Stimulated activated naive B cell treated with anti-CD40 and anti-IgM and Interleukin-4, amounts not matched to agents 10 μg/mL and 1 μg/mL and 100 μg/mL, for 72 hours (primary cell): Measurements from ENCODE around the gene TPPP3.
A peak's percentile ranks its signal among the peaks of the same experiment; 100 is the strongest.
"Not testable (repeated sequence)": the region's sequence is repeated elsewhere in the genome, so short reads cannot be mapped to it uniquely, and the experiment has no call there.

Experiments
- ATAC-seq, 2 donors: fragments of 150-1000 bp; cut with Tn5 transposase; replicated peaks; 2 replicates each; pipeline ENCODE4 v1.10.0; 2021; ENCODE audit warnings: moderate library complexity in 1 of 2
- DNase-seq: peaks from one replicate; pipeline ENCODE4 v3.0.0; 2021
- H3K27ac Mint-ChIP-seq: one replicate; pipeline ENCODE4 v1.8.0; 2022; ENCODE audit warnings: mild to moderate bottlenecking, mixed read lengths
- H3K27me3 Mint-ChIP-seq, 2 donors: one replicate each; pipeline ENCODE4 v1.8.0; 2022; ENCODE audit warnings: mixed read lengths in 2 of 2
- H3K36me3 Mint-ChIP-seq, 2 donors: one replicate each; pipeline ENCODE4 v1.8.0; 2022; ENCODE audit warnings: mixed read lengths in 2 of 2, mild to moderate bottlenecking in 1 of 2
- H3K4me1 Mint-ChIP-seq, 2 donors: one replicate each; pipeline ENCODE4 v1.8.0; 2022; ENCODE audit warnings: mixed read lengths in 2 of 2, mild to moderate bottlenecking in 1 of 2
- H3K4me3 Mint-ChIP-seq, 2 donors: one replicate each; pipeline ENCODE4 v1.8.0; 2022; ENCODE audit warnings: mild to moderate bottlenecking in 2 of 2, mixed read lengths in 2 of 2, moderate library complexity in 1 of 2
- H3K9me3 Mint-ChIP-seq, 2 donors: one replicate each; pipeline ENCODE4 v1.8.0; 2022; ENCODE audit warnings: mixed read lengths in 2 of 2, mild to moderate bottlenecking in 1 of 2

The TPPP3 gene

GRCh38 chr16:67378642-67379041 lies 14.7 kb downstream of the TPPP3 start:
- H3K27ac Mint-ChIP-seq: no peak overlapping the region
- H3K36me3 Mint-ChIP-seq: no peaks in the 10 kb centered on the region
- peaks cover 0 to 15% of the 10 kb centered on the region in 2 donors for H3K27me3 Mint-ChIP-seq
- ATAC-seq: no peak
- no peak for DNase-seq
- H3K9me3 Mint-ChIP-seq: no peaks in the 10 kb centered on the region
- H3K4me1 Mint-ChIP-seq: no peaks in the 10 kb centered on the region
- H3K4me3 Mint-ChIP-seq: no peak overlapping the region

GRCh38 chr16:67376012-67376411 lies 17.3 kb downstream of the TPPP3 start:
- peaks cover 0 to 15% of the 10 kb centered on the region in 2 donors for H3K27me3 Mint-ChIP-seq
- not testable (repeated sequence) for H3K4me1 Mint-ChIP-seq, H3K36me3 Mint-ChIP-seq, ATAC-seq, DNase-seq, H3K4me3 Mint-ChIP-seq, H3K27ac Mint-ChIP-seq, H3K9me3 Mint-ChIP-seq

DNA sequence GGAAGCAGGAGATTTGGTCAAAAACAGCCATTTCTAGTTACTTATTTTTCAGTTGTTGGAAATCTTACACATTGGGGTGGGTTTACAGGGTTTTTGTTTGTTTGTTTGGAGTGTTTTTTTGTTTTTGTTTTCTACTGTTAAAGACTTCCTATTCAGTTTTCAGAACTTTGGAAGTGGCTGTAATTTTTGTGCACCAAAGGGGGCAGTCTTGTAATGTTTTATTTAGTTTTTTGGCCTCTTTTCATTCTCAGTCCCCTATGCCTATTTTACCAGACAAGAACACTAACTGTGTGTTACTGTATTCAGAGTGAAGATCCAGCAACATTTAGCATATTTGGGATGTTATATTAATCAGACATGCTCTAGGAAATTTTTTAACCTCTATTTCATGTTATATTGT lies 20.6 kb downstream of the TPPP3 start:
- no peak for DNase-seq
- H3K4me1 Mint-ChIP-seq: no peaks in the 10 kb centered on the region

DNA sequence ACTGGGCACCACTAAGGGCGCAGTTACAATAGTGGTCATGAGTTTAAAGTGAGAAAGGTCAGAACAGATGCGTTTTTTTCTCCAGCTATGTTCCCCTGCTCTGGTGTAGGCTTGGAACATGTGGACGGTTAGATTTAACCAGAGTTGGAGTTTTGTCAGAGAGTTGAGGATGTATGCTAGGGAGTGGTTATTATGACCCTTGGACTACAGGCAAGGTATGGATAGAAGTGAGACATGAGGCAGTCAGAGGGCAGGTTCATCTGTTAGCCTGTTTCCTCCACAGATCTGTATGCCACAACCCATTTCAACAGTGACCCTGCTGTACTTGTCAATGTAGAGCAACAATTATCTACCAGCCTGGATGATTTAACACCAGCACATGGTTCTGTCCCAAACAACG lies 22.6 kb downstream of the TPPP3 start:
- H3K27me3 Mint-ChIP-seq: no peaks in the 10 kb centered on the region
- no peak overlapping the region for H3K4me3 Mint-ChIP-seq
- peaks cover 0 to 2% of the 10 kb centered on the region in 2 donors for H3K4me1 Mint-ChIP-seq
- ATAC-seq: no peak
- no peak overlapping the region for H3K27ac Mint-ChIP-seq
- no peak for DNase-seq
- H3K9me3 Mint-ChIP-seq: no peaks in the 10 kb centered on the region
- H3K36me3 Mint-ChIP-seq: no peaks in the 10 kb centered on the region

More for the DNA sequence above, 20.6 kb downstream of the TPPP3 start:
- Mint-ChIP-seq H3K27ac (no peak overlapping the region), H3K36me3 (no peaks in the 10 kb centered on the region), H3K4me3 (no peak overlapping the region), H3K27me3 (peaks cover 0 to 12% of the 10 kb centered on the region in 2 donors), H3K9me3 (no peaks in the 10 kb centered on the region)
- ATAC-seq: no peak

- no peak overlapping the region for H3K27ac Mint-ChIP-seq
- peak; percentile 41 to 52 for ATAC-seq
- no peaks in the 10 kb centered on the region for H3K36me3 Mint-ChIP-seq
These were observed 28.6 kb downstream of the TPPP3 start for GRCh38 chr16:67364600-67365235.

DNA sequence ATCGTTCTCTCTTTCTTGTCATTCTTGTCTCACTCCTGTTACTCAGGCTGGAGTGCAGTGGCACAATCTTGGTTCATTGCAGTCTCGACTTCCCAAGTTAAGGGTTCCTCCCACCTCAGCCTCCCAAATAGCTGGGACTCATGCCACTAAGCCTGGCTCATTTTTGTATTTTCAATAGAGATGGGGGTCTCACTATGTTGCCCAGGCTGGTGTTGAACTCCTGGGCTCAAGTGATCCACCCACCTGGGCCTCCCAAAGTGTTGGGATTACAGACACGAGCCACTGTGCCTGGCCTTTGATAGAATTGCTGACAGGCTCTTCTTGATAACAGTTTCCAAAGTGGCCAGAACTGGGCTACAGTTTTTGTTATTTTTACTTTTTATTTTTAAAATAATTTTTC lies 32.3 kb downstream of the TPPP3 start:
- no peaks in the 10 kb centered on the region for H3K9me3 Mint-ChIP-seq
- H3K27me3 Mint-ChIP-seq: peaks cover 0 to 5% of the 10 kb centered on the region in 2 donors
- ATAC-seq: no peak
- peaks cover 8 to 11% of the 10 kb centered on the region in 2 donors for H3K4me1 Mint-ChIP-seq
- H3K36me3 Mint-ChIP-seq: no peaks in the 10 kb centered on the region
- DNase-seq: no peak
- no peak overlapping the region for H3K27ac Mint-ChIP-seq
- H3K4me3 Mint-ChIP-seq: no peak overlapping the region

More at GRCh38 chr16:67364600-67365235, 28.6 kb downstream of the TPPP3 start:
- Mint-ChIP-seq H3K9me3 (no peaks in the 10 kb centered on the region), H3K27me3 (no peaks in the 10 kb centered on the region), H3K4me3 (peak overlapping the region in 1 of 2 donors; percentile 35), H3K4me1 (peaks cover 8 to 11% of the 10 kb centered on the region in 2 donors)
- DNase-seq: no peak

DNA sequence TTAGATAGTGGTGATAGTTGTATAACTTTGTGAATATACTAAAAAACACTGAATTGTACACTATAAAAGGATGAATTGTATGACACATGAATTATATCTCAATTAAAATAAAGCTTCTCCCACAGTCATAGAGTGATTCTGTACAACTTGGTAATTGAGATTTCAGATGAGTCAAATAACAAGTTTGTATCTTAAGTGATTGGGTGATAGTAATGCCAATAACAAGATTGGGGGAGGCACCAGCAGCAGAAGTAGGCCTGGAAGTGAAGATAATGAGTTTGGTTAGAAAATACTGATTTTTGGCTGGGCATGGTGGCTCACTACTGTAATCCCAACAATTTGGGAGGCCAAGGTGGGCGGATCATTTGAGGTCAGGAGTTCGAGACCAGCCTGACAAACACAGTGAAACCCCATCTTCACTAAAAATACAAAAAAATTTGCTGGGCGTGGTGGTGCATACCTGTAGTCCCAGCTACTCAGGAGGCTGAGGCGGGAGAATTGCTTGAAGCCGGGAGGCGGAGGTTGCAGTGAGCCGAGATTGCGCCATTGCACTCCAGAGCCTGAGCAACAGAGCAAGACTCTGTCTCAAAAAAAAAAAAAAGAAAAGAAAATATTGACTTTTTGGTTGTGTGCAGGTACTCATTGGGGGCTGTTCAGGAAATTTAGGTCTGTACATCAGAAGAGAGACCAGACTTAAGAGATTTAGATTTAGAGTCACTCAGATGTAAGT lies 33.6 kb downstream of the TPPP3 start:
- H3K4me3 Mint-ChIP-seq, ATAC-seq, H3K27me3 Mint-ChIP-seq, H3K36me3 Mint-ChIP-seq, H3K4me1 Mint-ChIP-seq, H3K9me3 Mint-ChIP-seq, H3K27ac Mint-ChIP-seq, DNase-seq: not testable (repeated sequence)

DNA sequence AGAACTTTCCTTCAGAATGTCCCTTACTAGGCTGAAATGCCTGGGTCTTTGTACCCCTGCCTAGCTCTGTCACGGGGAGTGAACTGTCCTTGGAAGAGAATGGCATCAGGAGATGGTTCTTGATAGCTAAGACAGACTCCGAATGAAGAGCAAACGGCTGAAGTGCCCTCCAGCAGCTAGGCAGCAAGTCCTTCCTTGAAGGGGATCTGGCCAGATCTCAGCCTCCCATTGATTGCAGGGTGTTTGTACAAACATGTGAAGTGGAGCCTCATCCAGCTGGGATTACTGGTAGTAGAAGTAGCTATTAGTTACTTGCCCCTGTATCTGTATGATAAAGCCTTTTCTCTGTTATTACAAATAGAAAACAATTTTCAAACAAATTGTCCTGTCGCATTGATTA lies 35.7 kb downstream of the TPPP3 start:
- ATAC-seq: no peak
- Mint-ChIP-seq H3K4me1 (no peaks in the 10 kb centered on the region), H3K36me3 (no peaks in the 10 kb centered on the region)

DNA sequence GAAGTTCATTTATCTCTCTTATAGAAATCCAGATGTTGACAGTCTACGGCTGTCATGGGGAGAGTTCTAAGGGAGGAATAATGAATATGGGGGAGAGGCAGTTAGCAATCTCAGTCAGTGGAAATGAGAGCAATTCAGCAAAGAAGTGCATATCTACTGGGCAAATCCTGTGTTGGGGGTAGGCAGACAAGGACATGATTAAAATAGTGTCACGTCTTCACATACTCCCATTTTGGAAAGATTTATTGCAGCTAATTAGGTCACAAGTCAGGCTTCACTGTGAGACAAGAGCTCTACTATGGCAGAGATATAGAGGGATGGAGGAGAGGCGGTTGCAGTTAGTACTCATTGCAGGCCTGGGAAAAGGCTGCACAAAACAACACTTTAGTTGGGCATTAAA lies 36.9 kb downstream of the TPPP3 start:
- DNase-seq (no peak), ATAC-seq (no peak)
- peaks cover 0 to 9% of the 10 kb centered on the region in 2 donors for H3K27me3 Mint-ChIP-seq
- no peaks in the 10 kb centered on the region for H3K4me1 Mint-ChIP-seq
- no peaks in the 10 kb centered on the region for H3K36me3 Mint-ChIP-seq
- H3K9me3 Mint-ChIP-seq: no peaks in the 10 kb centered on the region
- H3K4me3 Mint-ChIP-seq: no peak overlapping the region
- no peak overlapping the region for H3K27ac Mint-ChIP-seq

More for the DNA sequence above, 35.7 kb downstream of the TPPP3 start:
- H3K4me3 Mint-ChIP-seq: no peak overlapping the region
- no peak for DNase-seq
- no peaks in the 10 kb centered on the region for H3K9me3 Mint-ChIP-seq
- H3K27me3 Mint-ChIP-seq: peaks cover 0 to 9% of the 10 kb centered on the region in 2 donors
- no peak overlapping the region for H3K27ac Mint-ChIP-seq

- H3K36me3 Mint-ChIP-seq, H3K9me3 Mint-ChIP-seq: not testable (repeated sequence)
These were observed 40.8 kb downstream of the TPPP3 start for GRCh38 chr16:67352463-67352862.

DNA sequence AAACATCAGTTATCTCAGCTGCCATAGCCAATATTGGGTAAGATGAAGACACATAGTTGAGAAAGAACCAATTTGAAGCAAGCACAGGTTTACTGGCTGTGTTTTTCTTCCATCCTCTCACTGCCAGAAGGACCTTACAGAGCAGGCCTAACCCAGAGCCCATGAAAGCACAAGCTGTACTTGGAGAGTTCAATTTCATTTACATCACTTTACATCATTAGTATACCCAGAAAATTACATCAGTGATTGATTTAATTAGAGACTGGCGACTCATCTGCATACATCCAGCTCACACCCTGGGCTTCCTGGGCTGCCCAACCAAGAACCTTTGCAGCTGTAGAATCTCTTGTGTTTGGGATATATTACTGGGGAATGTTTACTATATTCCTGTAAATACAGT lies 43.0 kb downstream of the TPPP3 start:
- Mint-ChIP-seq H3K36me3 (no peaks in the 10 kb centered on the region), H3K27me3 (no peaks in the 10 kb centered on the region), H3K4me3 (no peak overlapping the region), H3K9me3 (no peaks in the 10 kb centered on the region), H3K4me1 (no peaks in the 10 kb centered on the region), H3K27ac (no peak overlapping the region)
- no peak for DNase-seq
- ATAC-seq: no peak

More at GRCh38 chr16:67352463-67352862, 40.8 kb downstream of the TPPP3 start:
- DNase-seq, H3K27ac Mint-ChIP-seq, ATAC-seq, H3K27me3 Mint-ChIP-seq, H3K4me3 Mint-ChIP-seq, H3K4me1 Mint-ChIP-seq: not testable (repeated sequence)

- ATAC-seq (peak in 1 of 2 donors; percentile 73), DNase-seq (no peak)
- no peaks in the 10 kb centered on the region for H3K9me3 Mint-ChIP-seq
- H3K27ac Mint-ChIP-seq: no peak overlapping the region
- no peaks in the 10 kb centered on the region for H3K4me1 Mint-ChIP-seq
- no peaks in the 10 kb centered on the region for H3K36me3 Mint-ChIP-seq
- no peaks in the 10 kb centered on the region for H3K27me3 Mint-ChIP-seq
- no peak overlapping the region for H3K4me3 Mint-ChIP-seq
These were observed 44.1 kb downstream of the TPPP3 start for GRCh38 chr16:67349172-67349571.

DNA sequence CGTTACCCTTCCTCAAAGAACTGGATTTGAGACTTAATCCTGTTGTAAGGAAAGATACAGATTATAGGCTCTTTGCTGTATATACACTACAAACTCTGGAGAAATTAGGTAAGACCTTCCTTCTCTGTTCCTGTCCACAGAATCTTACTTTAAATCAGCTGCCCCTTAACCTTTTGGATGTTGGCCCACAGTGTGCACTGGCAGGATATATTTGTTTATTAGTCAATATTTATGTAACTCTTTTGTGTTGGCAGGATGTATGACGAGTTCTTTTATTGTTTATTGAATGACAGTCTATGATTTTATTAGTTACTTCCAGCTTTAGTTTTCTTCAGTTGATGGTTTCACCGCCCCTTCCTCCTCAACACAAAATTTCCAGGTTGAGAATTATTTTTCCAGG lies 47.0 kb downstream of the TPPP3 start:
- DNase-seq (no peak), ATAC-seq (no peak)
- H3K9me3 Mint-ChIP-seq: no peaks in the 10 kb centered on the region
- H3K27me3 Mint-ChIP-seq: no peaks in the 10 kb centered on the region
- no peak overlapping the region for H3K27ac Mint-ChIP-seq
- no peaks in the 10 kb centered on the region for H3K4me1 Mint-ChIP-seq
- no peak overlapping the region for H3K4me3 Mint-ChIP-seq
- no peaks in the 10 kb centered on the region for H3K36me3 Mint-ChIP-seq

GRCh38 chr16:67345401-67345800 lies 47.9 kb downstream of the TPPP3 start:
- Mint-ChIP-seq H3K36me3 (no peaks in the 10 kb centered on the region), H3K27ac (no peak overlapping the region), H3K27me3 (no peaks in the 10 kb centered on the region), H3K4me3 (no peak overlapping the region), H3K9me3 (no peaks in the 10 kb centered on the region), H3K4me1 (no peaks in the 10 kb centered on the region)
- no peak for ATAC-seq
- DNase-seq: no peak

GRCh38 chr16:67342616-67343015 lies 50.7 kb downstream of the TPPP3 start:
- no peak for DNase-seq
- H3K36me3 Mint-ChIP-seq: no peaks in the 10 kb centered on the region
- no peaks in the 10 kb centered on the region for H3K4me1 Mint-ChIP-seq
- no peak overlapping the region for H3K27ac Mint-ChIP-seq
- no peaks in the 10 kb centered on the region for H3K9me3 Mint-ChIP-seq
- no peak for ATAC-seq
- H3K4me3 Mint-ChIP-seq: no peak overlapping the region
- no peaks in the 10 kb centered on the region for H3K27me3 Mint-ChIP-seq
